Measurements from ENCODE around the gene ENPP3. TPM values are rescaled to one million over a fixed set of nuclear protein-coding genes. Genes with fewer than 3 reads are reported as not detected.

The ENPP3 gene
- total RNA-seq, 1 donor from 2014 or later, result not detected

- Mint-ChIP-seq H3K36me3 (ENCODE audit: low read depth) (no peaks in the 10 kb centered on the region), H3K4me3 (ENCODE audit: unreplicated experiment) (no peak overlapping the region), H3K27ac (ENCODE audit: unreplicated experiment) (no peak overlapping the region), H3K27me3 (ENCODE audit: low read depth) (peaks cover 6% of the 10 kb centered on the region), H3K9me3 (ENCODE audit: low read depth) (no peaks in the 10 kb centered on the region), H3K4me1 (ENCODE audit: low read depth) (no peaks in the 10 kb centered on the region)
- TF ChIP-seq CTCF (IDR thresholded peaks at IDR 0.05), result no peak
- DNase-seq (ENCODE audit: low spot score), result no peak
Observed at GRCh38 chr6:131655951-131656350, 18.8 kb downstream of the ENPP3 start.

GRCh38 chr6:131656667-131657066, 19.6 kb downstream of the ENPP3 start:
- Mint-ChIP-seq H3K27ac (ENCODE audit: unreplicated experiment) (no peak overlapping the region), H3K9me3 (ENCODE audit: low read depth) (no peaks in the 10 kb centered on the region)

GRCh38 chr6:131657222-131657621, 20.1 kb downstream of the ENPP3 start:
- no peaks in the 10 kb centered on the region for H3K4me1 Mint-ChIP-seq (ENCODE audit: low read depth)
- H3K9me3 Mint-ChIP-seq (ENCODE audit: low read depth), result no peaks in the 10 kb centered on the region
- H3K4me3 Mint-ChIP-seq (ENCODE audit: unreplicated experiment), result no peak overlapping the region

More at GRCh38 chr6:131656667-131657066, 19.6 kb downstream of the ENPP3 start:
- peaks cover 6% of the 10 kb centered on the region for H3K27me3 Mint-ChIP-seq (ENCODE audit: low read depth)
- TF ChIP-seq CTCF (IDR thresholded peaks at IDR 0.05), result no peak
- no peak for DNase-seq (ENCODE audit: low spot score)
- no peaks in the 10 kb centered on the region for H3K36me3 Mint-ChIP-seq (ENCODE audit: low read depth)
- no peak overlapping the region for H3K4me3 Mint-ChIP-seq (ENCODE audit: unreplicated experiment)
- no peaks in the 10 kb centered on the region for H3K4me1 Mint-ChIP-seq (ENCODE audit: low read depth)

GRCh38 chr6:131657630-131658111, 20.6 kb downstream of the ENPP3 start:
- TF ChIP-seq CTCF (IDR thresholded peaks at IDR 0.05), result no peak
- no peaks in the 10 kb centered on the region for H3K36me3 Mint-ChIP-seq (ENCODE audit: low read depth)
- H3K4me1 Mint-ChIP-seq (ENCODE audit: low read depth), result no peaks in the 10 kb centered on the region
- no peak overlapping the region for H3K27ac Mint-ChIP-seq (ENCODE audit: unreplicated experiment)
- no peaks in the 10 kb centered on the region for H3K9me3 Mint-ChIP-seq (ENCODE audit: low read depth)
- H3K27me3 Mint-ChIP-seq (ENCODE audit: low read depth), result peaks cover 4% of the 10 kb centered on the region
- H3K4me3 Mint-ChIP-seq (ENCODE audit: unreplicated experiment), result no peak overlapping the region
- DNase-seq (ENCODE audit: low spot score), result no peak

More at GRCh38 chr6:131657222-131657621, 20.1 kb downstream of the ENPP3 start:
- H3K27me3 Mint-ChIP-seq (ENCODE audit: low read depth), result peaks cover 6% of the 10 kb centered on the region
- DNase-seq (ENCODE audit: low spot score), result no peak
- no peaks in the 10 kb centered on the region for H3K36me3 Mint-ChIP-seq (ENCODE audit: low read depth)
- TF ChIP-seq CTCF (IDR thresholded peaks at IDR 0.05), result no peak
- H3K27ac Mint-ChIP-seq (ENCODE audit: unreplicated experiment), result no peak overlapping the region

- Mint-ChIP-seq H3K4me1 (ENCODE audit: low read depth) (no peaks in the 10 kb centered on the region), H3K27ac (ENCODE audit: unreplicated experiment) (no peak overlapping the region), H3K9me3 (ENCODE audit: low read depth) (no peaks in the 10 kb centered on the region), H3K27me3 (ENCODE audit: low read depth) (peaks cover 3% of the 10 kb centered on the region), H3K36me3 (ENCODE audit: low read depth) (no peaks in the 10 kb centered on the region), H3K4me3 (ENCODE audit: unreplicated experiment) (no peak overlapping the region)
- TF ChIP-seq CTCF (IDR thresholded peaks at IDR 0.05), result no peak
- no peak for DNase-seq (ENCODE audit: low spot score)
Observed at GRCh38 chr6:131658287-131658686, 21.2 kb downstream of the ENPP3 start.

Data from chondrocyte (in vitro differentiated cells).